GM19372 (cell line): ENCODE measurements around the gene CD96.
"Not testable (repeated sequence)": the region's sequence is repeated elsewhere in the genome, so short reads cannot be mapped to it uniquely, and the experiment has no call there.

ENCODE experiments used
- ATAC-seq: cut with Tn5 transposase; IDR thresholded peaks from one replicate; pipeline ENCODE4 v1.9.1; 2021; ENCODE audit warnings: mild to moderate bottlenecking, low read depth, moderate library complexity; ENCODE audit not compliant: unreplicated experiment

CD96 gene

GRCh38 chr3:111667621-111668239 is 125.7 kb downstream of the CD96 start:
- peak; percentile 98 for ATAC-seq

GRCh38 chr3:111668326-111668725 is 126.3 kb downstream of the CD96 start:
- ATAC-seq, result no peak

- ATAC-seq, result peak; percentile 39
These were observed 127.0 kb downstream of the CD96 start for GRCh38 chr3:111668888-111669488.

DNA sequence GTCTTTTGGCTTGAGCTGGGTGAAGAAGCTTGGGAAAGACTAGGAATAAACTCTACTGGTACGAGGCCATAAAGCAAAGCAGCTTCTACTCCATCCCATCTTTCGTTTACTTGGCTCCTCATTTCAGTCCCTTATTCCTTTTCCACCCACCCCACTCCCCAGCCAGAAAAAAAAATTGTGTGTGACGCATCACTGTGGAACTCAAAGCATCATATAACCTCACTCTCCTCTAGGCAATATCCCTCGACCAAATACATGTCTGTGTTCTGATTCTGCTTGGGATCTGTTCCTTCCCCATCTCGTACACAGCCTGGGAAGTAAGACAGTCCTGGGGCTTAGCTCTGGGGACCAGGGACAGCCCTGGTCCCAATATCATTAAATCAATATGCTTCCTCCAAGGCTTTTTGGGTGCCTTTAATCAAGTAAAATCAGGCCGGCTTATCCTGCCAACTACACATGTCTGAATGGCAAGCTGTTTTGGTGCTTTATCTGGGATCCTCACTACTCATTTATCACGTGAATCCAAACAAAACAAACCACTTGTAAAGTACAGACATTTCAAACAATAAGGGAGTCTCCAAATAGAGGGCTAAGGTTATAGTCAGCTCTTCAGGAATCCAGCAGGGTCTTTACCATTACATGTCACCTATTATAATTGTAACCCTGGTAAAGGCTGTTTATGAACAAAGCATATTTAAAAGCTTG is 128.1 kb downstream of the CD96 start:
- ATAC-seq, result no peak

DNA sequence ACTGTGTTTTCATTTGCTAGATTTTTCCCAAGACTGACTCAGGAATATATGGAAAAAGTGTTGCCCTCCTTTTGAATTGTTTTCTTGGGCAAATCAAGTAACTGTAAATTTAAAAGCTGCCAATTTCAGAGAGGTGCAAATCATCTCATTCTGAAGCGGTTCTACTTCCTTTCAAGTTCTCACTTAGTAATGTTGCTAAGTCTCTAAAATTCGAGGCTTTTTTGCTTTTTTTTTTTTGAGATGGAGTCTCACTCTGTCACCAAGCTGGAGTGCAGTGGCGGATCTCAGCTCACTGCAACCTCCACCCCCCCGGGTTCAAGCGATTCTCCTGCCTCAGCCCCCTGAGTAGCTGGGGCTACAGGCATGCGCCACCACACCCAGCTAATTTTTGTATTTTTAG is 130.5 kb downstream of the CD96 start:
- ATAC-seq, result not testable (repeated sequence)

DNA sequence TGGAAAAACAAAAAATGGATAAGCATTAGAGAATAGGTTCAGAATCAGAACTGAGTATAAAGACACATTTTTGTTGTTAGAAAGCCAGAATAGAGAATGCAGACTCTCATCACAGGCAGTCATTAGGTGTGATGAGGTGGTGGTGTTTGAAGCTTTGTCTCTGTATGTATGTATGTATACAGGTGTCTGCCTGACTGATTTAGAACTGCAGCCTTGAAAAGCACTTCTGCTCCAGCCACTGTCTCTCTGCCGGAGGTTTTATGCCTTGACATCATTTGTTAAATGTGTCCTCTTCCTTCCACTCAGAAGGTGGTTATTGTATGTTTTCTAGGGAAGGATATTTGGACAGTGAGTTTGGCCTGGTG is 133.8 kb downstream of the CD96 start:
- ATAC-seq, result no peak

DNA sequence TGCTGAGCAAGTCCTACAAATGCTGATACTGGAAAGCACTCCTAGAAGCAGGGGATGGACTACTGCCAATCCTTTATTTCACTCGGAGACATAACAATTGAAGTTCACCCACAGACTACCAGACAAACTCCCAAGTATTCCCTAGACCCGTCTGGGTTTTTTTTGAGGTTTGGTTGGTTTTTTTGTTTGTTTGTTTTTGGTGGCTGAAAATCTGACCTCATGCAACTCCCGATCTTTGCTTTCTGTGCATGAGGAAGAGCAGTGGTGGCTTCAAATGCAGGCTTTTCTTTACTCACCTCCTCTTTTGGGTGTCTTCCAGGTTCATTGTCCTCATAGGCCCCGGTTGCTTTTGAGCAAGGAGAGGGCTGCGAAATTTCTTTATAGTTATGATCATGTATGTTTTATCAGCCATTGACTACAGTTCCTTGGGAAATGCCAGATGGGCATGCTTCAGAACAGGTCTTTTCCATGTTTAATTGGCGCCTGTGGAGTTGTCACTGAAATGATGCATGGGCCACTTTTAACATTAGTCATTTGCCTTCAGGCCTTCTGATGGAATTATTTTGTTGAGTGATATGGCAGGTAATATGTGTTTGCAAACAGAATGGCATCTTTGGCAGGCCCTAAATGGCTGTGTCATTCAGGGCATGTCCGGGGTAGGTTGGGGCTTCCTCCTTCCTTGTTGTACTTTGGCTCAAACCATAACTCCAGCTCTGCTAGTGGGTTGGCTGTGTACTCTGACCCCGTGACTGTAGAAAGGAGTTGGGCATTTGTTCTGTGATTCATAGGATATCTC is 134.4 kb downstream of the CD96 start:
- ATAC-seq, result no peak

DNA sequence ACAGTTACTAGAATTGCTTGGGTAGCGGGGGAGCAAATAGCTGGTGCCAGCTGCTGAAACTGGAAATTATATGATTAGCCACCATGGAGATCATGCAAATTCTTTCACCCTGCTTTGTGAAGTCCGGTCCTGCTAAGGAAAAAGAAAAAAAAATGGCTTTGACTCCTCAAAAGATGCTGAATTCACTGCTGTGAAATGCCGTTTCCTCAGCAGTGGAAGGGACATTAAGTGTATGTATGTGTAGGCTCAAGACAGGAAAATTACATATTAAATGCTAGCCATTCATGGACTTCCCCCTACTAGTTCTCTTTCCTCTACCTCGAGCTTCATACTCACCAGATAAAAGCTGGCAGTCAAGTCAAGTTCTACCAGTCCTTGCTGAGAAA is 135.0 kb downstream of the CD96 start:
- no peak for ATAC-seq

DNA sequence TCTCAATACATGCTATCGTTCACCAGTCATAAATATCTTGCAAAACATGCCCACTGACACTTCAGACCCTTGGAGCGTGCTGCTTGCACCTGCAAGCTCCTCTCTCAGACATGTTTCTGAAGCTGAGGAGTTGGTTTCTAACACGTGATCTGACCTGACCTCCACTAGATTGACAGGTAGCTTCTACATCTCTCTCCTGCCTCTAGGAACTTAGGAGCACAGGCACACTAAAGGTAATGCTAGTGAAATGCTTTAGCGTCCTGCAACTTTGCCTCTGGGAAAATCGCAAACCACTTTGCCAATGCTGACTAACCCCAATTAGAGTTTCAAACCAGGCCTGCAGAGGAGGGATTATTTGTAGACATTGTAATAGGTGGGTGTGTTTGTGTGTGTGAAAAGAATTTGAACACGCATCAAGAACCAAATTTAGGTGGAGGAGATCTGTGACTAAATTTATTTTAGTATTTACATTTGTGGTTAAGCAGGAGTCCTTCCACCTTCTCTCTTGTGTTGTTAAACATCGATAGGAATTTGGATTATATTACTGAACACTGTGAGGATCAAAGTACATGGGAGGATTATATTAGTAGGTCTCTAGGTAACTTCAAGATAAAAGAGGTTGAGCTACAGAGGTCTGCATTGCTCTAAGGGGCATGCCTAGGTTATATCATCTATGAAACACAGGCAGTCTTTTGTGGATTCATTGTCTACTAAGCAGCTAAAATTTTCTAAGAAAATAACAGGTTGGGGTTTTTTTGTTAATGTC is 139.8 kb downstream of the CD96 start:
- no peak for ATAC-seq

DNA sequence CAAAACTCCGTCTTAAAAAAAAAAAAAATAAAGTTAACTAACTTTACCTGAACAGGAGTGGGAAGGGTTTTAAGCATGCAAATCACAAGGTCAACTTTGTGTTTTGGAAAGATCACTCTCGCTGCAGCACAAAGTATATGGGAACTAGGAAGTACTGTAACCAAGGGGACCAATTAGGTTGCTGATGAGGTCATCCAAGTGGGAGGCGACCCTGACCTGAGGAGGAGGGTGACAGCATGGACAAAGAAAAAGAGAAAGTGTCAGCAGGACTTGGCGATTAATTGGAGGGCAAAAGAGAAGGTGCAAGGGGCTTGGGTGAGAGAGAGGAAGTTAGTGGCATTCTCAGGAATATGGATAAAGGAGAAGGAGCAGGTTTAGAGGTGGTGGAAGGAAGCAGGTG is 142.6 kb downstream of the CD96 start:
- no peak for ATAC-seq

DNA sequence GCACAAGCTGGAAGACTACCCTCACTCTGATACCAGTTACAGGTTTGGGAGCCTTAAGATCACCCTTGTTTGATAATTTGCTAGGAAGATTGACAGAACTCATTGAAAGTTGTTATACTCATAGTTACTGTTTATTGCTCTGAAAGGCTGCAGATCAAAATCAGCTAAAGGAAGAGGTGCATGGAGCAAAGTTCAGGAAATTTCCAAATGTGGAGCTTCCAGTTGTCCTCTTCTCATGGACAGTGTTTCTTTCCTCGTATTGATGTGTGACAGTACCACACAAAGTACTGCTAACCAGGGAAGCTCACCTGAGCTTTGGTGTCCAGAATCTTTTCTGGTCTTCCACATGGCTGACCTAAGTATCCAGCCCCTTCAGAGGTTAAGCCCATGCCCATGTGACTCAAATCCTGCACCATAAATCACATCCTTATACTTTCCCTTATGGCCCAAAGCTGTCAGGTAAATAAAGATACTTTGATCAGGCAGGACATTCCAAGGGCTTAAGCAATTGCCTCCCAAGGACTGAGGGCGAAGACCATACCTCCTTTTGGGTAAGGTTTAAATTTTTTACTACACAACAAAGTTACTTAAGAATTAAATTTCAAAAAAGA is 146.3 kb downstream of the CD96 start:
- no peak for ATAC-seq

GRCh38 chr3:111690242-111690641 is 148.2 kb downstream of the CD96 start:
- ATAC-seq, result peak; percentile 70

- no peak for ATAC-seq
These were observed 149.4 kb downstream of the CD96 start for GRCh38 chr3:111691293-111691909.

- ATAC-seq, result no peak
These were observed 150.9 kb downstream of the CD96 start for GRCh38 chr3:111692593-111693552.

DNA sequence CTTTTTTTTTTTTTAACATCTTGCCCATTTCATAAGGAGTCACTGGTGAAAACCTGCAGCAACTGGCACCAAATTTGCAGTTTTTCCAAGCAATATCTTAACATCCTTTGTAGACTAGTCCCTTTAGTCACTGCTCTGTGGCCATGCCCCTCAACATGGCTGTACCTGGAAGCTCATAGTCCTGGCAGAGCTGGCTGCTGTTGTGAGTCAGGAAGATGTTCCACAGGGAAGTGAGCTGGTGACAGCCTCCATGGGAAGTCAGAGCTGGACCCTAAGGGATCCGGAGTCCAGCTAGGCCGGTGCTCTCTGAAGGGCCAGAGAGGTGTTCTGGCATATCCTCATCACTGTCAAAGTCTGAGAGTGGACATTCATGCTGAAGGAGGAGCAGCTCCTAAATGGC is 152.5 kb downstream of the CD96 start:
- ATAC-seq, result no peak

DNA sequence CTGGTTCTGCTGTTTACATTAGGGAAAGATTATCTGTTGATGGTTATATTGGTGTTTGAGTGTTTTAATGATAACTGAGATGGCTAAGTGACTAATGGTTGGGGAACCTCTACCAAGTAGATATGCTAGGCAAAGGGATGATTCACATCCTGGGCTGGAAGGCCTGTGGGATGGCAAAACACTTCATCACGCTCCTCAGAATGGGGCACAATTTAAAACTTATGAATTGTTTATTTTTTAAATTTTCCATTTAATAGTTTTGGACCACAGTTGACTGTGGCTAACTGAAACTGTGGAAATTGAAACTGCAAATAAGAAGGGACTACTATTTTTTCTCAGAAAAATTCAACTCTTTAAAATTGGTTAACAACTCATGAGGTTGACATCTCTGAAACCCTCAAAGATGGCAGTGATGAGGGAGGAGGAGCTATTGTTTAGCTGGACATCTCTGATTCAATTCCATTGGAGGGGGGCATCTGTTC is 153.7 kb downstream of the CD96 start:
- no peak for ATAC-seq

- ATAC-seq, result no peak
These were observed 158.1 kb downstream of the CD96 start for GRCh38 chr3:111700054-111700453.

DNA sequence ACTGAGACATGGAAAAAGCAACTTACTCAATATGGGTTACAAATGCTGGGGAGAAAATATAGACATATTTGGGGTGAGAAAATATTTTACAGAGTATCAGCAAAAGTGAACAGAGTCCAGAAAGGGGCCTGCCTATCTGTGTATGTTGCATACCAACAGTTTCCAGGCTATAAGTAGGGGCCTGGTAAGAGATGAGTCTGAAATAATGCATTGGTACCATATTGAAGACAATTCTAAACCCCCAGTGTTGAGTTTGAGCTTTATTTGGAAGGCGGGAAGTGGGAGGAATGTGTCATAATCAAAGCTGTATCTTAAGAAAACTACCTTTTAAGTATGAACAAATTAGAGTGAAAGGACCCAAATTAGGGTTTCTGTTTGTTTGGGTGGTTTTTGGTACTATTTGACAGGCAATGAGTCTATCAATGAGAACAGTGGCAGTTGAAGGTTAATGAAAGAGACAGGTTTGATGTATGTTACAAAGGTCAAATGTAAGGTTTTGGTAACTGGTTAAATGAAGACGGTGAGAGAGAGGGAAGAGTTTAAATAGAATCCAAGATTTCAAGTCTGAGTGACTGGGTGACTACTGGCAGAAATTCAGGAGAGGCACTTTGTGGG is 159.4 kb downstream of the CD96 start:
- no peak for ATAC-seq
